GM21360 (cell line): ENCODE measurements around the gene GPBP1.
"Not testable (repeated sequence)": the region's sequence is repeated elsewhere in the genome, so short reads cannot be mapped to it uniquely, and the experiment has no call there.

Source experiments
- ATAC-seq: cut with Tn5 transposase; IDR thresholded peaks from one replicate; pipeline ENCODE4 v1.9.1; 2021; ENCODE audit warnings: mild to moderate bottlenecking, moderate library complexity; ENCODE audit not compliant: unreplicated experiment

GPBP1 gene

GRCh38 chr5:57175551-57176309 lies 1.9 kb downstream of the GPBP1 start:
- no peak for ATAC-seq

- ATAC-seq = no peak
Measured at GRCh38 chr5:57176350-57176857, 2.5 kb downstream of the GPBP1 start.

- ATAC-seq = no peak
Measured at GRCh38 chr5:57177479-57178156, 3.8 kb downstream of the GPBP1 start.

GRCh38 chr5:57178238-57178637 lies 4.4 kb downstream of the GPBP1 start:
- not testable (repeated sequence) for ATAC-seq

GRCh38 chr5:57179262-57180200 lies 5.7 kb downstream of the GPBP1 start:
- no peak for ATAC-seq

DNA sequence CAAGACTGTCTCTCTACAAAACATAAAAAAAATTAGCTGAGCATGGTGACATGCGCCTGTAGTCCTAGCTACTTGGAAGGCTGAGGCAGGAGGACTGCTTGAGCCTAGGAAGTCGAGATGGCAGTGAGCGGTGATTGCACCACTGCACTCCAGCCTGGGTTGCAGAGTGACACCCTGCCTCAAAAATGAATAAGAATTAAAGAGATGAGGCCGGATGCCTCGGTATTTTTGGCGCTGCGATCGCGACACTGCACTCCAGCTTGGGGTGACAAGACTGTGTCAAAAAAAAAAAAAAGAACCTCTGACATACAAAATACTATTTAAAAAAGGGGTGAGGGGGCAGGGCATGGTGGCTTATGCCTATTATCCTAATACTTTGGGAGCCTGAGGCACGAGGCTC lies 7.3 kb downstream of the GPBP1 start:
- no peak for ATAC-seq

DNA sequence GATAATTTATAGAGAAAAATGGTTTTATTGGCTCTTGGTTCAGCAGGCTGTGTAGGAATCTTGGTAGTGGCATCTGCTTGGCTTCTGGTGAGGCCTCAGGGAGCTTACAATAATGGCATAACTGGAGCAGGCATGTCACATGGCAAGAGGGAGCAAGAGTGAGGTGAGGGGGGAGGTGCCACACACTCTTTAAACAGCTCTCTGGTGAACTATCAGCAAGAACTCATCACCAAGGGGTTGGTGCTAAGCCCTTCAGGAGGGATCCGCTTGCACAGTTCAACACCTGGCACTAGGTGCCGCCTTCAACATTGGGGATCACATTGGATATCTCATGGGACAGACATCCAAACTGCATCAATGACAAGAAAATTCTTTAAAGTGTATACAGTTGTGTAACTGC lies 10.5 kb downstream of the GPBP1 start:
- no peak for ATAC-seq

GRCh38 chr5:57185313-57185712 lies 11.5 kb downstream of the GPBP1 start:
- ATAC-seq = no peak

DNA sequence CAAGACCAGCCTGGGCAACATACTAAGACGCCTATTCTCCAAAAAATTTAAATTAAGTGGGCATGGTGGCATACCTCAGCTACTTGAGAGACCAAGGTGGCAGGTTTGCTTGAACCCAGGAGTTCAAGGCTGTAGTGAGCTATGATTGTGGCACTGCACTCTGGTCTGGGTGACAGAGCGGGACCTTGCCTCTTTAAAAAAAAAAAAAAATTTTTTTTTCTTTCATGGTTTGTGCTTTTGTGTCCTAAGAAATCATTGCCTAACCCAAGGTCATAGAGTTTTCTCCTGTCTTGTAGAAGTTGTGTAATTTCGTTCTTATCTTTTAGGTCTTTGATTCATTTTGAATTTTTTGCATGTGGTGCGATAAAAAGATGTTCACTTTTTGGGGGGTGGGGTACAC lies 12.3 kb downstream of the GPBP1 start:
- no peak for ATAC-seq

DNA sequence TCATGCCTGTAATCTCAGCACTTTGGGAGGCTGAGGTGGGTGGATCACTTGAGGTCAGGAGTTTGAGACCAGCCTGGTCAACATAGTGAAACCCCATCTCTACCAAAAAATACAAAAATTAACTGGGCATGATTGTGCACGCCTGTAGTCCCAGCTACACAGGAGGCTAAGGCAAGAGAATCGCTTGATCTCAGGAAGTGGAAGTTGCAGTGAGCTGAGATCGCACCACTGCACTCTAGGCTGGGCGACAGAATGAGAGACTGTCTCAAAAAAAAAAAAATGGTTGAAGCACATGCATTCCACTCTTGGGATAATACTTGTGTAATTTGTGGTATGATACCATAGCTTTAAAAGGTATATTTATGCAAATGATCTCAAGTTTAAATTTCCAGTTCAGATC lies 14.1 kb downstream of the GPBP1 start:
- not testable (repeated sequence) for ATAC-seq

DNA sequence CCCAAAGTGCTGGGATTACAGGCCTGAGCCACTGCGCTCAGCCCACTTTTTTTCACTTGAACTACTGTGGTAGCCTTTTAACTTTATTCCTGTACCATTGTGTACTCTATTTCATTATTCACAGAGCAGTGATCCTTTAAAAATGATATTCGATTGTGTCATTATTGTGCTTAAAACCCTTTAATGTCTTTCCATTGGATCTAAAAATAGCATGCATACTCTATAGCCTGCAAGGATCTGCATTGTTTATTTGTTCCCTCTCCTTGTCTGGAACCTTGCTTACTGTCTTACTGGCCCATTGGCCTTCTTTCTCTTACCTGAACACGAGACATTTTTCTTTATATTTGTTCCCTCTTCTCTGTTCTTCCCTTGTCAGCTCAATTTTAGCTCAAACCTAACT lies 15.7 kb downstream of the GPBP1 start:
- no peak for ATAC-seq

- ATAC-seq = no peak
Measured at GRCh38 chr5:57190593-57190992, 16.7 kb downstream of the GPBP1 start.

GRCh38 chr5:57191163-57191562 lies 17.3 kb downstream of the GPBP1 start:
- no peak for ATAC-seq

GRCh38 chr5:57191986-57192385 lies 18.1 kb downstream of the GPBP1 start:
- ATAC-seq = no peak

DNA sequence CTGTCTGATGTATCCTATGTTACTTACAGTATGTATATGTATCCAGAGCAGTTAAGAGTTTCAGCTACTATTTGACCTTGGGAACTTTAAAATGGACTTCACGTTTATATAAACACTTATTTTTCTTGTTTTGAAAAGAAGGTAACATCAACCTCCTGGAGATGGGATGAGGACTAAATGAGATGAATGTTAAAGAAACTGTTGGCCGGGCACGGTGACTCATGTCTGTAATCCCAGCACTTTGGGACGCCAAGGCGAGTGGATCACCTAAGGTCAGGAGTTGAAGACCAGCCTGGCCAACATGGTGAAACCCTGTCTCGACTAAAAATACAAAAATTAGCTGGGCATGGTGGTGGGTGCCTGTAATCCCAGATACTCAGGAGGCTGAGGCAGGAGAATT lies 19.0 kb downstream of the GPBP1 start:
- not testable (repeated sequence) for ATAC-seq

DNA sequence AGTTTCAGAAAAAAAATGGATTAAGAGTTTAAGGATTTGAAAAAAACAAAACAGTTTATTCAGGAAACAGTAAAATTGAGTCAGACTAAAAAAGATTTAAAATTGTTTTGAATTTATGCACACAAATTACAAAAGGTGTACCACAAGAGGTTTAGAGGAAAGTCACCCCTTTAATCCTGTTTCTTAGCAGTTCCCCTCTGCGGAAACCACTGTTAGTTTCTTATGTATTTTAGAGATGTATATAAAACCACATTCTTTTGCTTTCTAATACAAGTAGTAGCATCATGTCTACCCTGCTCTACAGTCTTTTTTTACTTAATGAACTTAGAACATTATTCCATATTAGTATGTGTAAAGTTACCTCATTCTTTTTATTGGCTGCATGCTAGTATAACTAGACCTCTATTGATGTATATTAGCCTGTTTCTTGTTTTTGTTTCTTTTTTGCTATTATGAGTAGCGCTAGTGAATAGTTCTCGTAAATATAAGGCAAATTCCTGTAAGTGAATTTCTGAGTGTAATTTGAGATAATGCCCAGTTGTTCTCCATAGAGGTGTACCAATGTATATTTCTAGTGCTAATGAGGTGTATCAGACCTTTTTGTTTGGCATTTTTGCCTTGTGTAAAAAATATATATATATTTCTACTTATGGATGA lies 20.0 kb downstream of the GPBP1 start:
- no peak for ATAC-seq

DNA sequence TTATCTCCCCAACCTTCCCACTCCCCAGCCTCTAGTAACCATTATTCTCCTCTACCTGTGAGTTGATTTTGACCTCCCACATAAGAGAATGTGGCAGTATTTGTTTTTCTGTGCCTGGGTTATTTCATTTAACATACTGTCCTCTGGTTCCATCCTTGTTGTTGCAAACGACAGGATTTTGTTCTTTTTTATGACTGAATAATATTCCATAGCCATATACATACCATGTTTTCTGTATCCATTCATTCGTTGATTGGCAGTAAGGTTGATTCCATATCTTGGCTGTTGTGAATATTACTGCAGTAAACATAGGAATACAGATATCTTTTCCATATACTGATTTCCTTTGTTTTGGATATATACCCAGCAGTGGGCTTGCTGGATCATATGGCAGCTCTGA lies 20.8 kb downstream of the GPBP1 start:
- ATAC-seq = no peak

- no peak for ATAC-seq
Measured at GRCh38 chr5:57195060-57195459, 21.2 kb downstream of the GPBP1 start.

DNA sequence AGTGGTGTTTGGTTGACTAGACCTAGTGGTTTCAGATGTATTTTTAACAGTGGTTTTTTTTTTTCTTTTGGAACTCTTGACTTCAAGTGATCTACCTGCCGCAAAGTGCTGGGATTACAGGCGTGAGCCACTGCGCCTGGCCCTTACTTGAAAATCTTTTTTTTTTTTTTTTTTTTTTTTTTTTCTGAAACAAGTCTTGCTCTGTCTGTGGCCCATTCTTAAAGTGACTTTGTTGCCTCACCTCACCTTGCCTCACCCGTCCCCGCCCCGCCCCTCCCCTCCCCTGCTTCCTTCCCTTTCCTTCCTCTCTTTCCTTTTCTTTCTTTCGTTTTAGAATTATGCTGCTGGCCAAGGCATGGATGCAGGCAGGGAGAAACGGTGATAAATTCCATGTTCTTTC lies 26.0 kb downstream of the GPBP1 start:
- ATAC-seq = no peak

GRCh38 chr5:57202811-57203210 lies 29.0 kb downstream of the GPBP1 start:
- ATAC-seq = no peak
